GM21360 (cell line): Measurements from ENCODE around the gene AKAP13.

Experiments
- ATAC-seq: cut with Tn5 transposase; IDR thresholded peaks from one replicate; pipeline ENCODE4 v1.9.1; 2021; ENCODE audit warnings: mild to moderate bottlenecking, moderate library complexity; ENCODE audit not compliant: unreplicated experiment

Gene AKAP13

DNA sequence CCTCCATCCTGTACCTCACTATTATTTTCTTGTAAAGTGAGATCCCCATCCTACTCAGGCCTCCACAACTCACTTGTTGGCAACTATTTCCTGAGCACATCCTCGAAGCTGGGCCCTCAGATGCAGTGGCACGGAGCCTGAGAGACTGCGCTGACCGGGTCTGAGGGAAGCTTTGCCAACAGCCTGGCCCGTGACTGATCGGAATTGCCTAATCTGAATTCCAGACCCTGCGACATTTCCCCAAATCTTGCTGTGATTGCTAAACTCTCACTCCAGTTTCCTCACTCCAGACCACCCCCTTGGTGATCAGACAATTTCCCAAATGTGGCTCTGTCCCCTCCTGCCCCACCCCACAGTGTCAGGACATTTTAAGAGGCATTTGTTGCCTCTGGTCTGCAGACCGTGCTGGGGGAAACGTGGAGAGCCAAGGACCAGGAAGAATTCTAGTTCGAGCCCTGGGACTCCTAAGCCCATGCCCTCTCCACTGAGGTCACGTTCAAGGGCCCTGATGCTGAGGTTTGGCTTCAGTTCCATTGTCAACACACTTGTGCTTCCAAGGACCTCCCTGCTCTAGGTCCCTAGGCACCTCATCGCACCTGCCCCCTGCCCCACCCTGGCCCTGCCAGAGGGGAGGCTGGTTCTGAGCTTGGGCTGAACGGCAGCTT lies 391.5 kb downstream of the AKAP13 start:
- ATAC-seq: no peak

DNA sequence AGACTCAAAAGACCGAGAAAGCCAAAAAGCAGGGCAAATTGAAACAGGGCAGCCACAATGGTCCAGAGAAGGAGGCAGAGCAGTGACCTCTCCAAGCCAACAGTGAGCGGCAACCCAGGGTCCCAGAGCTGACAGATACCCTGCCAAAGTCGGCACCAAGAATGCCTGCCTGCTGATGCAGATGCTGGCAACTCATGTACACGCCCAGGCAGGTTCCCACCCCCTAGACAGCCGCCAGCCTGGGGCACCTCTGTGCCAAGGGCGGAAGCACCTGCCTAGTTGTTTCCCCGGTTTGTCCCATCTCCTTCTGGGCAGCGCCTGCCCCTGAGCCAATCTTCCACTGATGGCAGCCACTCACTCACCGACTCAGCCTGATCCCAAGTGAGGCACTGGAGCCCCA lies 392.3 kb downstream of the AKAP13 start:
- ATAC-seq: no peak

DNA sequence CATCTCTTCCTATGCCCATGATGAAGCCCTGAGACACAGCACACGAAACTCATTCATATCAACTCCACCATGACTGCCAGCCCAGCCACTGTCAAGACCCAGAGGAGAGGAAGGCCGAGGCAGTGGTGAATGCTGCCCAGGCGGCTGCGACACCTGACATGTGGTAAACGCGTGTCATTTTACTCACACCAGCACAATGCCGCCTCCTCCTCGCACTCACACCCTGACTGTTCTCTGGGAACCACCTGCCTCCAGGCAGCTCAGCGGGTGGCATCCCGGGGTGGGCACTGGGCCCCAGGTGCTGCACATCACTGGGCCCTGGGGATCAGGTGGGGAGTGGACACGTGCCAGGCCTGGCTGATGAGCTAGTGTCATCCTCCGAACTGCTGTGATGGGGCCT lies 392.8 kb downstream of the AKAP13 start:
- ATAC-seq: no peak

DNA sequence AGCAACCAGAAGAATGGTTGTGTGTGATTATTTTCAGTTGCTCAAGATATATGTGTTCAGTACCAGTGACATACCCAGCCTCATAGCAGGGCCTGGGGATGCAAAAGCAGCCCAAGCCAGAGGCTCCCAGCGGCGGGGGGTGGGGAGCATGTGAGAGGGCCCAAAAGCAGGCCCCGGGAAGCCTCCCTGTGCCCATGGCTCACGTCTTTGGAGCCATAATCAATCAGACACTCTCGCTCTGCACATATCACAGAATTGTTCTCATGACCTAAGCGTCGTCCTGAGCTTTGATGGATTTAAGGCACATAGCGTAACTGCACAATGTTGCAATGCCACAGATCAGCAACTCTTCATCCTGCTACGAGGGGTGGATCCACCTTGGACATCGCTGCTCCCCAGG lies 393.6 kb downstream of the AKAP13 start:
- ATAC-seq: no peak

DNA sequence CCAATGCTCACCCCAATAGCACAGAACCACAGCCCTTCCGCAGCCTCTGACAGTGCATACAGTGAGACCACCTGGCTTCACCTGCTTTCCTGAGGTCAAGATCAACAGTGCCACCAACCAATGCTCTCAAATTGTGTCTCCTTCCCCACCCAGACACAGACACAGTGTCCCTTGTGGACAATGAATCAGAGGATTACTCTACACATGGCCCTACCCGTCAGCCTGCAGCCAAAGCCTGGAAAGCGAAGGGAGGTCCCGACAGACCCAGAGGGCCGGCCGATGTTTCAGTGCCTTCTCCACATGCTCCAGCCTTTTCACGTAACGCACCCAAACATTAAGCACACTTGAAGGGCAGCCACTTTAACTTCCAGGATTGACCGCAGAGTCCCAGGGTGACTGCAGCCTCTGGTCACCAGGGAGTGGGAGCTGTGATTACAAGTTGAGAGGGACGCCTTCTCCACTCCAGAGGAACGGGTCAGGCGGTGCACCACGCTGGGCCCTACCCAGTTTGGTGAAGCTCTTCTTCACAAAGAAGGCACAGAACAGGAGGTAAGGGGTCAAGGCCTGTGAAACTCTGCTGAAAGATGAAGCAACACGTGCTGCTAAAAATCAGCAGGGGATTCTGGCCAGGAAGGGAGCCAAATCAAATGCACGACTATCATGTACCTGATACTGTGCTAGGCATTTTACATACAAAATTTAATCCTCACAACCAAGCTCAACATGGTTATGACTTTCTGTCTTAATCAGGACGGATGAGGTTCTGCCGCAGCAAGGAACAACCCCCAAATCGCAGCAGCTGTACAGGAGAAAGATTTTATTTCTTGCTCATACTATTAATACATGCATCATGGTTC lies 397.1 kb downstream of the AKAP13 start:
- ATAC-seq: no peak

DNA sequence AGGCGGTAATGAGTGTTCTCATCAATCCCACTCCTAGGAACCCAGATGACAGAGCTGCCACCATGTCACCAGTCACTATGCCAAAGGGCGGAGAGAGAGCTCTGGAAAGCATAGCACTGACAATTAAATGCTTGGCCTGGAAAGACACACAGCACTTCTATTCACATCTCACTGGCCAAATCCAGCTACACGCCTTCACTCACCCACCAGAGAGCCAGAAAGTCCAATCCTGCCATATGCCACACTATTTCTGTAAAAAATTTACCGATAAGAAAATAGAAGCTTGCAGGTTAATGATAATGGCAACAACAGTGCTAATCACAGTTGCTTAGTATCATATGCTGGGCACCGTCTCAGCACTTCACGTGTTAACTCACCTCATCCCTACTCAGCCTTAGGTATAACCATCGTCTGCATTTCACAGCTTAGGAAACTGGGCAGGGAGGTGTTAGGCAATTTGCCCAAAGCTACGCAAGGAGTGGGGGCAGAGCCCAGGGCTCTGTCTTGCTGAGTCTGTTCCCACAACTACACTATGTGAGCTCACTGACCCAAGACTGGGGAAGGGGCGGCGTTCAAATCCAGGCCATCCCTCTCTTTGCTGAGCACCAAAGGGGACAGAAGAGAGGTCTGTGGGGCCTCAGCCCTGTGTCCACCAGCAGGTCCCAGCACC lies 397.8 kb downstream of the AKAP13 start:
- no peak for ATAC-seq

DNA sequence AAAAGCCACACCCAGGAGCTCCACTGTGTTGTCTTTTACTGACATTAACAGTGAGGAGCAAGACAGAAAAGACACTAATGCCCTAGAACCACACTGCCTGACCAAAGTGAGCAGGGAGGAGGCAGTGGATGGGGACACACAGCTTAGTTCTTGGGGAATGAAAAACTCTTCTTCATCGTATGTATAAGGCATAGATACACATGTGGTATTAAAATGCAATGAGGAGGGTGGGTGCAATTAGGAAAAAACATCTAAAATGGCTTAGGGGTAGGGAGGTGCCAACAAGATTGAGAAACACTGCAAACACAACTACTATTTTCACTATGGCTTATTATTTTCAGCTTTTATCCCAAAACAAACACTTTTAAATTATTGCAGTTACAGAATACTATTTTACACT lies 398.8 kb downstream of the AKAP13 start:
- ATAC-seq: no peak

DNA sequence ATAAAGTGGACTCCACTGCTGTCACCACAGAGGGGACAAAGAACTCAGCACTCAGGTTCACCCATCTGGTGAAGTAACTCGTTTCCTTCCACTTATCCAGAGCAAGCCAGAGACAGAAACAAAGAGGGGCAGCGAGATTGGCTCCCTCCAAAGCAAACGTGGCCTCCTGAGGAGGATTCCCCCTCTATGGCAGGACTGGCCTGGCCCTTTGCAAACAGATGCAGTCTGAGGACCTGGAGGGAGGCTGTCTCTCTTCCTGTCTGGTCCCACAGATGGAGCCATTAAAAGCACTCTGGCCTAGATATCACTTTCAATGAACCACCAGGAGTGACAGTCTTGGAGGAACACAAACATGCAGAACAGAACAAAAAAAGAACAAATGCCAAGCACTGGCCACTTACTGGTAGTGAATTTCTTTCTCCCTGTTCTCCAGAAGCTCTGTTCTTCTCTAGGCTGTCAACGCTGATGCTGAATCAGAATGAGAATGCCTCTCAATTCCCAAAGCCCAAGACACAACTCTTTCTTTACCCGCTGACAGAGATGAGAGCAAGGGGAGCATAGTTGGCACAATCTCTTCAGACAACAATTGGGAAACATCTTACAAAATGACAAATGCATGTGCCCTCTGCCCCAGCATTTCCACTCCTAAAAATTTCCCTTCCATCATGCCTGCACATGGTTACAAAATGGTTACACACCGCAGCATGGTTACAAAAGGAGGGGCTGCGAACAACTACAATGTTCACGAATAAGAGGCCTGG lies 400.0 kb downstream of the AKAP13 start:
- no peak for ATAC-seq

DNA sequence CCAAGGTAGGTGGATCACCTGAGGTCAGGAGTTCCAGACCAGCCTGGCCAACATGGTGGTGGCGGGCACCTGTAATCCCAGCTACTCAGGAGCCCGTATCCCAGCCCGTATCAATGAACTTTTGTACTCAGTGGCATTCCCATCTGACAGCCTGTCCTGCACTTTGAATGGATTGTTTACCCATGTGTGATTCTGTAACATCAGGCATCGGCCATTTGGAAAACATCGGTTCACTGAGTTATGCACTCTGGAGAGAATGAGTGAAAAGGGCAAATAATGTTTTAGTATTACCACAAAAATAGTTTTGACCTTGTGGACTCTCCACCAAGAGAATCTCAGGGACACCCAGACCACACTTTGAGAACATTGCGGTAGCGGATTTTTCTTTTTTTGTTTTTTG lies 400.7 kb downstream of the AKAP13 start:
- no peak for ATAC-seq

DNA sequence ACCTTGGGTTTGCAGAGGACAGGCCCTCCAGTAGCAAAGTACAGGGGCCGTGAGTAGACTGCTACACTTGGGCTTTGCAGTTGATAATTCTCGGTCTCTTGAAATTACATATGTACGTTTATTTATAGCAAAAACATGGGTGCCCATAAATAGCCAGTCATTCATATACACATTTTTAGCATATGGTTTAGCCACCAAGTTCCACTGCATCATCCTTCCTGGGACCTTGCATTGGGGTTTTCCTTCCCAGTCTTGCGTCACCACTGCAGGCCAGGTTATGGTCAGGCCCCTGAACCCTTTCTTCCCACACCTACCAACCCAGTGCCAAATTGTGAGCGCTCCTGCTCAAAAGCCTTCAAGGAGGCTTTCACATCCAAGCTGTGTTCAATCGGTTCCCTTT lies 401.7 kb downstream of the AKAP13 start:
- no peak for ATAC-seq

DNA sequence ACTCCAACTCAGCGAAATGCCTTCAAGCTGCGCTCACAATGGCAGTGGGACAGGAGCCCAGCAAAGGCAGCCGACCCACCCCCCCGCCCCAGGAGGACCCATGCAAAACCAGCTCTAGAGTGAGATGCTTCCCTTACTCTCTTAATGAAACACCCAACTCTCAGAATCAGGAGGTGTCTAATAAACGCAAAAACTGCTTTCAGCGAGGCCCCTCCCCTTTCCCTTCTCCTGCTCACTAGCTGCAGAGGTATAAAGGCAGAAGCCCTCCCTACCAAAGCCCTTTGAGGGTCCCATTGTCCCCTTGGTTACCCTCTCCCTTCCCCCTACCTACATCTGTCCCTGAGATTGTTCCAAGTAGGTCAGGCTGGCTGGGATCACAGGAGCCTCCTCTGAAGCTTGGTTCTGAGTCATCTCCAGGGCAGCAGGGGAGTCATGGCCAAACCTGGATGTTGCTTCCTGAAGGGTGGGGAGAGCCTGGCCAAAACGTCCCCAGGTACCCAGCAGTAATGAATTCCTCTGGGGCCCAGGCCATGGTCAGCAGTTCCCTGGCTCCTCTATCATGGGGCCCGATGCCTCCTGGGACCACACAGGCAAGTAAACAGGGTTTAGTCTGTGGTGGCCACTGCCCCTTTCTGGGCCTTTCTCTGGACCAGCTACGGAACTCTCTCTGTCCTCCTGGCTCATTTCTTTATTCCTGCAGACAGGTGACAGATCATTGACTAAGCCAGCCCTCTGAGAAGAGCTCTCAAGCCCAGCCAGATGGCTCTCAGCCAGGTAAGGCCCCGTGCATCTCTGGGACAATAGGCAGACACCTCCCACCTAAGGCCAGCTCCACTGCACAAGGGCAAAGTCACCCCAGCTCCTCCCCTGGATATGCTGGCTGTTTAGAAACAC lies 405.7 kb downstream of the AKAP13 start:
- ATAC-seq: no peak

DNA sequence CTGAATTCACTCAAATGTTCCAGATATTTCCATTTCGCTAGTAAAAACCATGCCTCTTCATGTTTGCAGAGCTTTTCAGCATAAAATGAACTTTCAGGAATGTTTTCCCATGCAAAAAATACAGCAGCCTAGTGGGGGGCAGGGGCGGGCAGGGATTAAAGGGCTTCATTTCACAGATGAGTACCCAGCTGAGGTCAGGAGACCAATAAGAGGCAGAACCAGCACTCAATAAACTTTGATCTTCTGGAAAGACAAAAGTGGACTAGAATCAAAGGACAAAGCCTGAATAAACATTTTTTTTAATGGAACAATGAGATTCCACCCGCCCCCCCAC lies 406.3 kb downstream of the AKAP13 start:
- no peak for ATAC-seq

DNA sequence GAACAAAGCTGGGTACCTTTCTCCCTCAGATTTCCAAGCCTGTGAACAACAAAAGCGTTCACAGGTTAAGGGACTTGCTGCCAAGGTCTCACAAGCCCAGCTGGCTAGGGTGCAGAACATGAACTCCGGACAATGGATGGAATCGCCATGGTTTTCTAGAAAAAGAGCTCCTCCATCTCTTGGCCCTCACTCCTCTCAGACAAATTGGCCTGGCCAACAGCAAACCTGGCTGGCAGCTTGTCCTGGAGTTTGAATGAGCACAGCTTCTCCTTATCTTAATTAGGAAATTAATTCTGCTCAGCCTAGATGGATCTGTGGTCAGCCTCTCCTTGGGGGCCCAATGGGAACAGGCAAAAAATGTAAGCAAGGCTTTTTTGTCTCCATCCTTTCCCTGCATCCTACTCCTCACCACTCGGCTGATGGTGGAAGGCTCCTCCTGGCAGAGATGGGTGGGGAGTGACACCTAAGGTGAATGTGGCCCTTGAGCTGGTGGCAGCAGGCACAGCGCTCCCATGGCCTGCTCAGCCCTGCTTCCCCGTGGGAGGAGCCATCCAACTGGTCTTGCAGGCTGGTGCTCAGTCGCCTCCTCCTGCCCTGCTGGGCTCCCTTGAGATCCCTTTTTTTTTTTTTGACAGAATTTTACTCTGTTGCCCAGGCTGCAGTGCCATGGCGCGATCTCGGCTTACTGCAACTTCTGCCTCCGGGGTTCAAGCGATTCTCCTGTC lies 408.5 kb downstream of the AKAP13 start:
- no peak for ATAC-seq

DNA sequence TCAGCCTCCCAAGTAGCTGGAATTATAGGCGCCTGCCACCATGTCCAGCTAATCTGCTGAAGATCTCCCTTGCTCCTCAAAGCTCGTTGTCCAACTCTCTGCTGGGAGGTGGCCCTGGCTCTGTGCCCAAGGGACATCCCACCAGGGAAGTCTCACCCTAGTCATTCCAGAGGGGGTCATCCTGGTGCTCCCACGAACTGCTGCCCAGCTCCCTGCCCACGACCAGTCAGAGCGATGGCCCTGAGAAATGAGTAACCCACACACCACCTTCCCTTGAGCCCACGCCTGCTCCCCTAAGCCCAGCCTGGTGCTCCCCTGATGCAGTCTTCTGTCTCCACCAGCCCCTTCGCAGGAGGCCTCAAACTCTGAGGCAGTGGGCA lies 409.1 kb downstream of the AKAP13 start:
- ATAC-seq: no peak

DNA sequence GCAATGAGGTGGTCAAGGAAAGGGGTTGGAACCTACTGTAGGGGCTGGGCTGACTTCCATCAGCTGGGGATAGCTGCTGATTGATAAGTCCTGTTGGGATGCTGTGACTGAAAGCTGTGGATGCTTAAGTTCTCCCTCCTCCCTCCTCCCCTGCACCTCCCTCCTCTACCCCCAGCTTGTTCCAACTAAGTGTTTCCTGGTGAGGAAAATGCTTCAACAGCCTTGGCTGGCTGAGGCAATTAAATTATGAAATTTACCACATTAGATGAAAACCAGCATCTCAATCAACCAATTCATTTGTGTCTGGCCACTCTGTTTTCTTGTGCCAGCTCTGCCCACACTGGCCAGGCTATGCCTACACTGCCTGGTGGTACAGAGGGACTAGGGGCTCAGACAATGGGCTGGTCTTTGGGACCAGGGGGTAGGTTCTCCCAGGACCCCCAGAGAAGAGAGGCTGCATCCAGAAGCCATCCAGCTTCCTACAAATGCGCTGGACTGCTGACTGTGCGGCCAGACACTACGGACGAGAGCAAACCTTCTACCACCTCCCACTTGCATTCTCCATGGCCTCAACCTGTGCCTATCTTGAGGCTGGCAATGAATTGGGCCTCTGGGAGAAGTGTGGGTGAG lies 411.8 kb downstream of the AKAP13 start:
- ATAC-seq: no peak

DNA sequence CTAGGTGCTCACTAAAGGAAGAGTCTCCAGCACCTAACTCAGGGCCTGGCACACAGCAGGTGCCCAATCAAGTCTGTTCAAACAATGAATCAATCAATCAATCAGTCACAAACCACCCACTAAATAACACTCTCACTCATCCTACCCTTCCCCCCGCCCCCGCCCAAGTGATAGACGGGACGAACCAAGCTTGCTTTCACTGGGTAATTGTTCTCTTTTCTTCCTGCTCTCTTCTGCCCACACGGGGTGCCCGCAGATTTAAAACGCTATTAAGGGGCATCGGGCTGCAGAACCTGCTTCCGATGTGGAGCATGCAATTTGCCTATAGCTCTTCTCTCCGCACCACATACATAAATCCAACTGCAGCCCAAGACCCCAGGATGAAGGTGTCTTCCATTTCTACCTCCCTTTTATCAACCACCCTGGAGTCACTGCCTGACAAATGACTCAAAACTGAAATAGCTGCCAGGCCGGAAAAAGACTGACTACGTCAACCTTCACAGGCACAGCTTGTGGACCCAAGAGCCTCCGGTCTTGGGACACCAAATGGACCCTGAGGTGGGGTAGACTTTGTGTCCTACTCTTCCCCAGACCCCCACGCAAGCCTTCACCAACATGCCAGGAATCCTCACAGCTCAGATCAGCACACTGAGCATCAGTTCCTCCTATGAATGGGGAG lies 412.6 kb downstream of the AKAP13 start:
- no peak for ATAC-seq

DNA sequence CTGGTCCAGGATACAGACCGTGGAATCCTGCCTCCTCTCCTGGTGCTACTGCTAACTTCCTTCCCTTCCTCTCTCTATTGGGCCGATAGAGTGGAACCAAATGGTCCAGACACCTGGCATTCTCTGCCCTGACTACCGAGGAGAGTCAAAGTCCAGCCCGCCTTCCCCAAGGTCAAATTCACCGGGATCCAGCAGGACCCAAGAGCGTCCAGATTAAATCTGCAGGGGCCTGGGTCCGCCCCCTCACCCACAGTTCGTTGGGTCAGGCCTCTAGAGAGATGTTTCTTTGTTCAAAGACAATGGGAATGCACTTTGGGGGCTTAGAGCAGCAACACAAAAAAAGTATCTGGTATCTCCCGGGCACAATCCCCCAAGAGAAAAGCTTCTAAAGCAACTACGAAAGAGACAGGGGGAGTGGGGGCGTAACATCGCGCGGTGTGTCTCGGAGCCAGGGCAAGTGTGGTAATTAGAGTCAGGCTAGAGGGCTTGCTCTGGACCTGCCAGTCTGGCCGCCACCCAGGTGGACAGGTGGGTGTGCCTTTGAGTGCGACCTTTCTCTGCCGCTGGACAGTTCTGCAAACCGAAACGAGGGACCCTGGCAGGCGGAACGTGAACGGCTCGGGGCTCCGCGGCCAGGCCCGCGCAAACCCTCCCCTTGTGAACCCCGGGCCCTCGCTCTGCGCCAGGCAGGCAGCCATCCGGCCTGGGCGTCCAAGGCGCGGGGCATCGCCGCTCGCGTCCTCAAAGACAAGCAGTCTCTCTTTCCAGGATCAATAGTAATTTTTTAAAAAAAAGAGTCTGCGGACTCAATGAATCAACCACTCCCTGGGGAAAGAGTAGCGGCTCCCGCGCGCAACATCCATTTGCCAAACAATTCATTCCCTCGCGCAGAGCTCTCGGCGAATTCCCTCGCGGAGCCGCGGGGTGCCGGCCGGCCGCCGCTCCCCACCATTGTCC lies 413.5 kb downstream of the AKAP13 start:
- ATAC-seq: peak; percentile 34
